GM06990 (cell line): ENCODE data around the gene MTCL1.

ENCODE experiments used
- DNase-seq: peaks from one replicate; pipeline ENCODE4 v3.0.0-alpha.2; 2011; ENCODE audit not compliant: insufficient read length; ENCODE audit errors: extremely low read depth
- H3K27me3 ChIP-seq: replicated peaks from 2 replicates; pipeline ENCODE4 v1.6.0; 2011; ENCODE audit warnings: low read length; ENCODE audit not compliant: control insufficient read depth, insufficient read depth
- H3K36me3 ChIP-seq: 2 replicates; pipeline ENCODE4 v1.5.1; 2011; ENCODE audit warnings: low read length; ENCODE audit not compliant: control insufficient read depth, insufficient read depth
- H3K4me3 ChIP-seq: replicated peaks from 2 replicates; pipeline ENCODE4 v1.5.1; 2011; ENCODE audit warnings: low read depth, mild to moderate bottlenecking, control low read depth, low read length
- CTCF ChIP-seq: IDR thresholded peaks from 2 replicates; pipeline ENCODE4 v1.5.1; 2011; ENCODE audit warnings: low read length, control low read depth, mild to moderate bottlenecking, inconsistent platforms; ENCODE audit not compliant: insufficient read depth, poor library complexity, severe bottlenecking

The MTCL1 gene

DNA sequence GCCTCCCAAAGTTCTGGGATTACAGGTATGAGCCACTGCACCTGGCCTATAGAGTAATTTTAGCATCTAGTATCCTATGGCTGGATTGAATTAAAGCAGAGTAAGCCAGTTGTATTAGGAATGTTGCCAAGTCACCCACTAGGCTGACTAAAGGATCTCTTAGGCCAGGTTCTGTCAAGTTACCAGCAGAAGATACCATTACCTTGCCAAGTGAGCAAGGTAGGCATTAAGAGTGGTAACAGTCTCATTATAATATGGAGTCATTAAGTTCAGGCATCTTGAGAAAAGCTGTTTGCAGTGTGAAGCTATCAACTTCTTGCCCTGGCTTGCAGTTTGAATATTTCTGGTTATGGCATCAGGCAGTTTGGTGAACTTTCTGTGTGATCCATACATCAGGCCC is 37.0 kb upstream of the MTCL1 start:
- no peak overlapping the region for H3K4me3 ChIP-seq

DNA sequence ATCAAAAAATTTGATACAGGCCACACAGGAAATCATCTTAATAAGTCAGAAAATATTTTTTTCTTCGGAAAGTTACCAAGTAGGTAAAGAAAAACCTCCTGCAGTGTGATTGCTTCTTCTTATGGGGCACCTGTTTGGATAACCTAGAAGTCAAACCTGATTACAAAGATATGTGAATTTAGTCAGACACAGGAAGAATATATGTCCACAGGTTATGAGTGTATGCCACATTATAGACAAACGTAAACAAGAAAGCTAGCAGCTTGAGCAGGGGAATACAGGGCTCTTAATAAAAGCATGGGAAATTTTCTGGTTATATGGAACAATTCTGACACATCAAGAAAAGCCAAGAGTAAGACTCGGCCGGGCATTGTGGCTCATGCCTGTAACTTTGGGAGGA is 35.8 kb upstream of the MTCL1 start:
- no peak for TF ChIP-seq CTCF
- Histone ChIP-seq H3K36me3 (no peaks in the 10 kb centered on the region), H3K27me3 (no peaks in the 10 kb centered on the region), H3K4me3 (no peak overlapping the region)
- no peak for DNase-seq

More for the DNA sequence above, 37.0 kb upstream of the MTCL1 start:
- Histone ChIP-seq H3K27me3 (no peaks in the 10 kb centered on the region), H3K36me3 (no peaks in the 10 kb centered on the region)
- DNase-seq = no peak
- no peak for TF ChIP-seq CTCF

GRCh38 chr18:8673256-8674209 is 31.8 kb upstream of the MTCL1 start:
- H3K36me3 ChIP-seq = no peaks in the 10 kb centered on the region
- DNase-seq = no peak
- H3K4me3 ChIP-seq = no peak overlapping the region; the same call in 1 of the 2 replicates
- no peak for TF ChIP-seq CTCF
- no peaks in the 10 kb centered on the region for H3K27me3 ChIP-seq

DNA sequence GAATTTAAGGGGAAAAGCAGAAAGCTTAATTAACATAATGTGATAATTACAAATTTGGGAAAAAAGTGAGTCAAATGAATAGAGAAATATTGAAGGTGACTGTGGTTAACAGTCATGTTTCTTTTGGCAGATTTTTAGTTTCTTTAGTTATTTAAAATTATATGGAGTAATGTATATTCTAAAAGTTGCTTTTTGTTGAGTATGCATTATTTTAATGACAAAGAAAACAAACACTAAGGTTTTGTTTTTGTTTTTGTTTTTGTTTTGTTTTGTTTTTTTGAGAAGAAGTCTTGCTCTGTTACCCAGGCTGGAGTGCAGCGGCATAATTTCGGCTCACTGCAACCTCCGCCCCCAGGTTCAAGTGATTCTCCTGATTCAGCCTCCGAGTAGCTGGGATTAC is 30.3 kb upstream of the MTCL1 start:
- no peaks in the 10 kb centered on the region for H3K36me3 ChIP-seq
- TF ChIP-seq CTCF = no peak
- no peak overlapping the region for H3K4me3 ChIP-seq

GRCh38 chr18:8681196-8681595 is 24.2 kb upstream of the MTCL1 start:
- Histone ChIP-seq H3K27me3 (no peaks in the 10 kb centered on the region), H3K36me3 (no peaks in the 10 kb centered on the region), H3K4me3 (no peak overlapping the region)
- DNase-seq = no peak
- TF ChIP-seq CTCF = no peak

More for the DNA sequence above, 30.3 kb upstream of the MTCL1 start:
- H3K27me3 ChIP-seq = no peaks in the 10 kb centered on the region
- DNase-seq = no peak

DNA sequence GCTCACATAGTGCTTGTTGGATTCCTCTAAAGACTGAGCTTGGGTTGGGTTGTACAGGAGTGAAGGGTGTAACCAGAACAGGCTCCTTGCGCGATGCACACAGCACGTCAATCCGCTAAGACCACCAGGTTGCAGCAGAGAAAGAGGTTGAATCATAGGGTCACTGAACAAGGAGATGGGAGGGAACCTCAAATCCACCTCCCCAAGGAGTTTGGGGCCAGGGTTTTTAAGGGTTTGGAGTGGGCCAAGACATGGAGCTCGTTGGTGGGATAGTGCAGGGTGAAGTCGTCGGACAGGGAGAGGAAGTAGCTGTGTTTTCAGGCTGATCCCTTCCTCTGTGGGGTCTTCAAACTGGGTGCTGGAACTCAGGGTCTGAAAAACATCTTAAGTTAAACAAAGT is 20.8 kb upstream of the MTCL1 start:
- Histone ChIP-seq H3K27me3 (no peaks in the 10 kb centered on the region), H3K4me3 (no peak overlapping the region), H3K36me3 (no peaks in the 10 kb centered on the region)
- TF ChIP-seq CTCF = no peak
- DNase-seq = no peak
